A172 (cell line): ENCODE results near the gene PURA. TPM values are rescaled to one million over a fixed set of nuclear protein-coding genes. Genes with fewer than 3 reads are reported as not detected.
"Not testable (repeated sequence)": the region's sequence is repeated elsewhere in the genome, so short reads cannot be mapped to it uniquely, and the experiment has no call there.

ENCODE experiments used
- DNase-seq: peaks from one replicate; pipeline ENCODE4 v3.0.0-alpha.2; 2015; ENCODE audit warnings: low spot score
- total RNA-seq: library from RNA; depleted of rRNA; stranded (reverse); fragments of >200 nt; shearing (Covaris generic); gene quantifications from 2 replicates; pipeline ENCODE4 v1.2.3, GENCODE V29; 2014

Gene PURA
- total RNA-seq, 1 experiment from 2014 or later = 11.5 TPM

- DNase-seq = no peak
Observed at GRCh38 chr5:140135127-140135526, 21.2 kb downstream of the PURA start.

GRCh38 chr5:140136624-140137023, 22.7 kb downstream of the PURA start:
- DNase-seq = no peak

- no peak for DNase-seq
Observed at GRCh38 chr5:140140435-140140834, 26.5 kb downstream of the PURA start.

GRCh38 chr5:140141241-140141640, 27.3 kb downstream of the PURA start:
- DNase-seq = no peak

GRCh38 chr5:140142246-140142645, 28.3 kb downstream of the PURA start:
- no peak for DNase-seq

- no peak for DNase-seq
Observed at GRCh38 chr5:140142856-140143255, 28.9 kb downstream of the PURA start.

- DNase-seq = no peak
Observed at GRCh38 chr5:140143521-140144258, 29.8 kb downstream of the PURA start.

- no peak for DNase-seq
Observed at GRCh38 chr5:140145256-140145655, 31.3 kb downstream of the PURA start.

GRCh38 chr5:140145818-140146522, 32.1 kb downstream of the PURA start:
- DNase-seq = no peak

- no peak for DNase-seq
Observed at GRCh38 chr5:140146523-140146842, 32.6 kb downstream of the PURA start.

GRCh38 chr5:140147460-140147859, 33.6 kb downstream of the PURA start:
- DNase-seq = no peak

- no peak for DNase-seq
Observed at GRCh38 chr5:140148508-140148907, 34.6 kb downstream of the PURA start.

- no peak for DNase-seq
Observed at GRCh38 chr5:140150201-140150600, 36.3 kb downstream of the PURA start.

GRCh38 chr5:140151144-140152021, 37.5 kb downstream of the PURA start:
- no peak for DNase-seq

- no peak for DNase-seq
Observed at GRCh38 chr5:140152022-140152999, 38.4 kb downstream of the PURA start.

GRCh38 chr5:140153255-140153654, 39.3 kb downstream of the PURA start:
- DNase-seq = no peak

GRCh38 chr5:140153905-140154304, 40.0 kb downstream of the PURA start:
- DNase-seq = no peak

- DNase-seq = not testable (repeated sequence)
Observed at GRCh38 chr5:140154710-140155381, 40.9 kb downstream of the PURA start.

- DNase-seq = peak; percentile 79
Observed at GRCh38 chr5:140157032-140157781, 43.3 kb downstream of the PURA start.
